DOHH2 (cell line): ENCODE data around the gene GRAMD2A.

Source experiments
- H3F3A ChIP-seq: fragments of 200-600 bp; sonication (generic), shearing (Covaris generic); 2 replicates; pipeline ENCODE4 v1.6.0; 2016; ENCODE audit warnings: antibody characterized with exemption, mild to moderate bottlenecking; ENCODE audit not compliant: control insufficient read depth, insufficient read depth
- H3K27ac ChIP-seq: fragments of 200-600 bp; sonication (generic); 2 replicates; pipeline ENCODE4 v1.5.1; 2014; ENCODE audit warnings: low read depth, mild to moderate bottlenecking, low read length, moderate library complexity
- H3K27me3 ChIP-seq: fragments of 200-600 bp; sonication (generic); 2 replicates; pipeline ENCODE4 v1.6.1; 2014; ENCODE audit warnings: mild to moderate bottlenecking, low read length, mixed read lengths; ENCODE audit not compliant: control insufficient read depth
- H3K36me3 ChIP-seq: fragments of 200-600 bp; sonication (generic); 2 replicates; pipeline ENCODE4 v1.6.1; 2014; ENCODE audit warnings: mild to moderate bottlenecking, low read length, moderate library complexity, mixed read lengths; ENCODE audit not compliant: control insufficient read depth
- H3K4me1 ChIP-seq: fragments of 200-600 bp; sonication (generic); 2 replicates; pipeline ENCODE4 v1.6.1; 2014; ENCODE audit warnings: mild to moderate bottlenecking, low read length, mixed read lengths; ENCODE audit not compliant: control insufficient read depth
- H3K4me2 ChIP-seq: fragments of 200-600 bp; sonication (generic); 2 replicates; pipeline ENCODE4 v1.6.0; 2014; ENCODE audit warnings: mild to moderate bottlenecking, low read length, moderate library complexity
- H3K4me3 ChIP-seq: fragments of 200-600 bp; sonication (generic); 2 replicates; pipeline ENCODE4 v1.5.1; 2014; ENCODE audit warnings: mild to moderate bottlenecking, low read length, mixed read lengths
- H3K79me2 ChIP-seq: fragments of 200-600 bp; sonication (generic); 2 replicates; pipeline ENCODE4 v1.6.1; 2014; ENCODE audit warnings: mild to moderate bottlenecking, low read length, mixed read lengths; ENCODE audit not compliant: control insufficient read depth
- H3K9me2 ChIP-seq: fragments of 200-600 bp; sonication (generic); replicated peaks from 2 replicates; pipeline ENCODE4 v1.6.1; 2014; ENCODE audit warnings: mild to moderate bottlenecking, low read length, mixed read lengths; ENCODE audit not compliant: control insufficient read depth
- H3K9me3 ChIP-seq: fragments of 200-600 bp; sonication (generic); 2 replicates; pipeline ENCODE4 v1.6.1; 2014; ENCODE audit warnings: antibody characterized with exemption, low read length, mixed read lengths; ENCODE audit not compliant: control insufficient read depth, insufficient read depth
- H4K20me1 ChIP-seq: fragments of 200-600 bp; sonication (generic); 2 replicates; pipeline ENCODE4 v1.6.0; 2014; ENCODE audit warnings: low read depth, mild to moderate bottlenecking, antibody characterized with exemption, low read length, moderate library complexity; ENCODE audit not compliant: control insufficient read depth, insufficient read depth
- CTCF ChIP-seq: fragments of 200-600 bp; sonication (generic); IDR thresholded peaks from one replicate; pipeline ENCODE4 v1.5.1; 2014; ENCODE audit warnings: antibody characterized with exemption, mild to moderate bottlenecking, low read depth, low read length; ENCODE audit not compliant: poor library complexity, severe bottlenecking
- EZH2phosphoT487 ChIP-seq: fragments of 200-600 bp; sonication (generic); IDR thresholded peaks from 2 replicates; pipeline ENCODE4 v1.6.1; 2017; ENCODE audit warnings: borderline replicate concordance, mild to moderate bottlenecking, antibody characterized with exemption, low read length, moderate library complexity, mixed read lengths

The GRAMD2A gene

DNA sequence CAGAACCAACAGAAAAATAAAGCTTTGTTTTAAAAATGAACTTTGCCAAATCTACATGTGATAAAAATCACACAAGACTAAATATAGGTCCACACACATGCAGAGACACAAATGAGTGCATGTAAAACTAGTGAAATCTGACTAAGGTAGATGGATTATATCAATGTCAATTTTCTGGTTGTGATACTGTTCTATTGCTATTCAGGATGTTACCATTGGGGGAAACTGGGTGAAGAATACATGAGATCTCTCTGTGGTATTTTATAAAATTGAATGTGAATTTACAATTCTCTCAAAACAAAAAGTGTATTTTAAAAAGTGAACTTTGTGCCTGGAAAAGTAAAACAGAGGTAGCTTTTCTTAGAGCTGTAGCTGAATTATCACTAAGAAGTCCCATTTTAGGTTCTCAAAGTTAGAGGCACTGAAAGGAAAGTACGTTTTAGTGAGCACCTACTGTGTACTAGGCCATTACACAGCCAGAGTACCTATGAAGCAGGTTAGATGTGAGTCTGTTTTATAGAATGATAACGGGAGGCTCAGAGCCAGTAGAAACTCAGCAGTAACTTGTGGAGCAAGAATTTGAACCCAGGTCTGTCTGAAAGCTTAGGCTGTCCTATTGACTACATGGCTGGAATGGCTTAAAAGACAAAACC is 8.2 kb downstream of the GRAMD2A start:
- TF ChIP-seq EZH2phosphoT487 (no peak), CTCF (no peak)
- Histone ChIP-seq H3K79me2 (no peaks in the 10 kb centered on the region), H3K9me3 (no peaks in the 10 kb centered on the region), H3K27ac (no peak overlapping the region), H3K9me2 (no peaks in the 10 kb centered on the region), H3F3A (no peaks in the 10 kb centered on the region), H3K4me3 (no peak overlapping the region), H3K4me1 (no peaks in the 10 kb centered on the region), H3K36me3 (no peaks in the 10 kb centered on the region), H3K4me2 (no peak overlapping the region), H3K27me3 (peaks cover 12% of the 10 kb centered on the region), H4K20me1 (no peaks in the 10 kb centered on the region)

- no peak overlapping the region for H3K4me2 ChIP-seq
These were observed 13.3 kb downstream of the GRAMD2A start for GRCh38 chr15:72184165-72184811.

GRCh38 chr15:72183781-72184164 is 13.8 kb downstream of the GRAMD2A start:
- H3K9me3 ChIP-seq, result no peaks in the 10 kb centered on the region
- no peaks in the 10 kb centered on the region for H3F3A ChIP-seq
- H3K27ac ChIP-seq, result no peak overlapping the region
- H3K27me3 ChIP-seq, result peaks cover 2% of the 10 kb centered on the region; the same call in 1 of the 2 replicates
- H3K4me3 ChIP-seq, result no peak overlapping the region
- H3K4me1 ChIP-seq, result no peaks in the 10 kb centered on the region
- no peaks in the 10 kb centered on the region for H4K20me1 ChIP-seq
- H3K4me2 ChIP-seq, result no peak overlapping the region
- no peak for TF ChIP-seq EZH2phosphoT487
- TF ChIP-seq CTCF, result no peak
- H3K36me3 ChIP-seq, result no peaks in the 10 kb centered on the region
- H3K9me2 ChIP-seq, result no peaks in the 10 kb centered on the region
- H3K79me2 ChIP-seq, result no peaks in the 10 kb centered on the region

More at GRCh38 chr15:72184165-72184811, 13.3 kb downstream of the GRAMD2A start:
- Histone ChIP-seq H3K9me2 (no peaks in the 10 kb centered on the region), H3K36me3 (no peaks in the 10 kb centered on the region), H3K79me2 (no peaks in the 10 kb centered on the region), H3K27ac (no peak overlapping the region), H4K20me1 (no peaks in the 10 kb centered on the region), H3K9me3 (no peaks in the 10 kb centered on the region), H3K4me3 (no peak overlapping the region), H3K27me3 (peaks cover 2% of the 10 kb centered on the region; the same call in 1 of the 2 replicates), H3K4me1 (no peaks in the 10 kb centered on the region), H3F3A (no peaks in the 10 kb centered on the region)
- TF ChIP-seq CTCF (no peak), EZH2phosphoT487 (no peak)
